MM.1S (cell line): ENCODE measurements around the gene CDKN1B.

ENCODE experiments used
- DNase-seq: peaks from one replicate; pipeline ENCODE4 v3.0.0-alpha.2; 2015
- H2AFZ ChIP-seq: fragments of 300-600 bp; sonication (generic); 2 replicates; pipeline ENCODE4 v1.6.0; 2016; ENCODE audit warnings: antibody characterized with exemption, low read length
- H3F3A ChIP-seq: fragments of 300-600 bp; sonication (generic); 2 replicates; pipeline ENCODE4 v1.6.1; 2016; ENCODE audit warnings: mild to moderate bottlenecking, antibody characterized with exemption, low read length, moderate library complexity, mixed read lengths; ENCODE audit not compliant: insufficient read depth
- H3K27ac ChIP-seq: fragments of 300-600 bp; sonication (generic); 2 replicates; pipeline ENCODE4 v1.5.1; 2016; ENCODE audit warnings: mild to moderate bottlenecking, low read length
- H3K27me3 ChIP-seq: fragments of 300-600 bp; sonication (generic); replicated peaks from 2 replicates; pipeline ENCODE4 v1.6.0; 2016; ENCODE audit warnings: low read length; ENCODE audit not compliant: insufficient read depth
- H3K36me3 ChIP-seq: fragments of 300-600 bp; sonication (generic); replicated peaks from 2 replicates; pipeline ENCODE4 v1.6.1; 2016; ENCODE audit warnings: mild to moderate bottlenecking, low read length, mixed read lengths; ENCODE audit not compliant: insufficient read depth
- H3K4me1 ChIP-seq: fragments of 300-600 bp; sonication (generic); 2 replicates; pipeline ENCODE4 v1.6.1; 2016; ENCODE audit warnings: low read length, mixed read lengths
- H3K4me2 ChIP-seq: fragments of 300-600 bp; sonication (generic); 2 replicates; pipeline ENCODE4 v1.6.0; 2016; ENCODE audit warnings: low read depth, low read length
- H3K4me3 ChIP-seq: fragments of 300-600 bp; sonication (generic); 2 replicates; pipeline ENCODE4 v1.5.1; 2016; ENCODE audit warnings: low read length, mixed read lengths
- H3K79me2 ChIP-seq: fragments of 300-600 bp; sonication (generic); 2 replicates; pipeline ENCODE4 v1.6.1; 2016; ENCODE audit warnings: mixed run types, low read length, mixed read lengths
- H3K9ac ChIP-seq: fragments of 300-600 bp; sonication (generic); 2 replicates; pipeline ENCODE4 v1.6.1; 2016; ENCODE audit warnings: low read length, mixed read lengths
- H3K9me2 ChIP-seq: fragments of 300-600 bp; sonication (generic); replicated peaks from 2 replicates; pipeline ENCODE4 v1.6.1; 2016; ENCODE audit warnings: mild to moderate bottlenecking, low read length, mixed read lengths; ENCODE audit not compliant: insufficient read depth
- H3K9me3 ChIP-seq: fragments of 300-600 bp; sonication (generic); replicated peaks from 2 replicates; pipeline ENCODE4 v1.6.1; 2016; ENCODE audit warnings: mild to moderate bottlenecking, low read length, mixed read lengths; ENCODE audit not compliant: insufficient read depth
- H4K20me1 ChIP-seq: fragments of 300-600 bp; sonication (generic); 2 replicates; pipeline ENCODE4 v1.6.1; 2016; ENCODE audit warnings: mild to moderate bottlenecking, low read length, moderate library complexity, mixed read lengths; ENCODE audit not compliant: insufficient read depth
- EZH2 ChIP-seq: fragments of 300-600 bp; sonication (generic); optimal IDR thresholded peaks from 2 replicates; pipeline ENCODE3; 2017; ENCODE audit warnings: low read depth, mild to moderate bottlenecking, antibody characterized with exemption, low read length, mixed read lengths
- EZH2phosphoT487 ChIP-seq: fragments of 300-600 bp; sonication (generic); IDR thresholded peaks from 2 replicates; pipeline ENCODE4 v1.6.1; 2018; ENCODE audit warnings: antibody characterized with exemption, low read length
- TF ChIP-seq, protein P1 (sequence below): fragments of 300-600 bp; sonication (generic); IDR thresholded peaks from 2 replicates; pipeline ENCODE4 v1.5.1; 2016; ENCODE audit warnings: antibody characterized with exemption, low read length, mixed read lengths

The CDKN1B gene

GRCh38 chr12:12686472-12686871, 30.7 kb upstream of the CDKN1B start:
- TF ChIP-seq, protein P1, sequence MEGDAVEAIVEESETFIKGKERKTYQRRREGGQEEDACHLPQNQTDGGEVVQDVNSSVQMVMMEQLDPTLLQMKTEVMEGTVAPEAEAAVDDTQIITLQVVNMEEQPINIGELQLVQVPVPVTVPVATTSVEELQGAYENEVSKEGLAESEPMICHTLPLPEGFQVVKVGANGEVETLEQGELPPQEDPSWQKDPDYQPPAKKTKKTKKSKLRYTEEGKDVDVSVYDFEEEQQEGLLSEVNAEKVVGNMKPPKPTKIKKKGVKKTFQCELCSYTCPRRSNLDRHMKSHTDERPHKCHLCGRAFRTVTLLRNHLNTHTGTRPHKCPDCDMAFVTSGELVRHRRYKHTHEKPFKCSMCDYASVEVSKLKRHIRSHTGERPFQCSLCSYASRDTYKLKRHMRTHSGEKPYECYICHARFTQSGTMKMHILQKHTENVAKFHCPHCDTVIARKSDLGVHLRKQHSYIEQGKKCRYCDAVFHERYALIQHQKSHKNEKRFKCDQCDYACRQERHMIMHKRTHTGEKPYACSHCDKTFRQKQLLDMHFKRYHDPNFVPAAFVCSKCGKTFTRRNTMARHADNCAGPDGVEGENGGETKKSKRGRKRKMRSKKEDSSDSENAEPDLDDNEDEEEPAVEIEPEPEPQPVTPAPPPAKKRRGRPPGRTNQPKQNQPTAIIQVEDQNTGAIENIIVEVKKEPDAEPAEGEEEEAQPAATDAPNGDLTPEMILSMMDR = no peak
- TF ChIP-seq EZH2phosphoT487 = no peak
- no peak for TF ChIP-seq EZH2
- Histone ChIP-seq H3K27ac (no peak overlapping the region), H3K4me2 (no peak overlapping the region), H3K4me3 (no peak overlapping the region), H3F3A (peaks cover 4% of the 10 kb centered on the region), H3K79me2 (no peaks in the 10 kb centered on the region), H3K4me1 (peaks cover 4% of the 10 kb centered on the region), H4K20me1 (no peaks in the 10 kb centered on the region), H2AFZ (no peak overlapping the region), H3K9me2 (no peaks in the 10 kb centered on the region), H3K36me3 (no peaks in the 10 kb centered on the region), H3K27me3 (no peaks in the 10 kb centered on the region), H3K9ac (no peak overlapping the region), H3K9me3 (no peaks in the 10 kb centered on the region)
- DNase-seq = no peak

- Histone ChIP-seq H3K79me2 (no peaks in the 10 kb centered on the region), H3K4me3 (no peak overlapping the region), H3K4me1 (peaks cover 9% of the 10 kb centered on the region), H3K27me3 (no peaks in the 10 kb centered on the region), H3K9me3 (no peaks in the 10 kb centered on the region), H3K9ac (no peak overlapping the region), H3K36me3 (no peaks in the 10 kb centered on the region), H4K20me1 (no peaks in the 10 kb centered on the region), H3K27ac (no peak overlapping the region), H2AFZ (no peak overlapping the region), H3K9me2 (no peaks in the 10 kb centered on the region), H3K4me2 (no peak overlapping the region), H3F3A (peaks cover 8% of the 10 kb centered on the region)
- TF ChIP-seq EZH2 (no peak), EZH2phosphoT487 (no peak)
- TF ChIP-seq, protein P1 = no peak
- no peak for DNase-seq
These were observed 30.2 kb upstream of the CDKN1B start for GRCh38 chr12:12686925-12687324.

- Histone ChIP-seq H3K27ac (no peak overlapping the region), H3K9me3 (no peaks in the 10 kb centered on the region), H4K20me1 (no peaks in the 10 kb centered on the region), H3K36me3 (no peaks in the 10 kb centered on the region), H3F3A (peaks cover 22% of the 10 kb centered on the region), H3K27me3 (no peaks in the 10 kb centered on the region), H3K4me2 (no peak overlapping the region), H3K79me2 (no peaks in the 10 kb centered on the region), H3K4me1 (peaks cover 26% of the 10 kb centered on the region), H3K4me3 (no peak overlapping the region), H3K9ac (no peak overlapping the region), H2AFZ (no peak overlapping the region), H3K9me2 (no peaks in the 10 kb centered on the region)
- TF ChIP-seq, protein P1 = no peak
- TF ChIP-seq EZH2phosphoT487 (no peak), EZH2 (no peak)
- DNase-seq = no peak
These were observed 27.4 kb upstream of the CDKN1B start for GRCh38 chr12:12689647-12690300.
